Endothelial cell of umbilical vein (primary cell): ENCODE measurements around the gene SLC34A1. TPM values are rescaled to one million over a fixed set of nuclear protein-coding genes. Genes with fewer than 3 reads are reported as not detected.

Experiments
- BruUV-seq: library from RNA; stranded (reverse); fragments of 400-500 nt; replicated peaks from 2 replicates; lab custom pipeline; 2021; lab: Mats Ljungman, UMichigan
- CTCF ChIA-PET: fragments of 300-600, 350-600 bp; sonication (Branson Sonifier 250); formaldehyde crosslinking; loops from one replicate; lab custom pipeline; 2021; ENCODE audit warnings: antibody characterized with exemption, inconsistent platforms; lab: Charles Lee
- POLR2A ChIA-PET: fragments of 300-600, 350-600 bp; sonication (Branson Sonifier 250); formaldehyde crosslinking; loops from one replicate; lab custom pipeline; 2021; ENCODE audit warnings: antibody characterized with exemption, inconsistent platforms; lab: Charles Lee
- DNase-seq: peaks from one replicate; pipeline ENCODE4 v3.0.0-alpha.2; 2011; ENCODE audit warnings: low read depth, low spot score
- FAIRE-seq: peaks from 2 replicates; lab custom pipeline; 2011; peaks lifted over from hg19 to GRCh38; lab: Jason Lieb, UNC
- H2AFZ ChIP-seq: 2 replicates; pipeline ENCODE4 v1.6.0; 2012; ENCODE audit warnings: low read depth, low read length, control low read depth, inconsistent platforms
- H3K27ac ChIP-seq: 2 replicates; pipeline ENCODE4 v1.5.1; 2011; ENCODE audit warnings: low read depth, mild to moderate bottlenecking, control low read depth, low read length, moderate library complexity; ENCODE audit not compliant: insufficient read depth
- H3K27me3 ChIP-seq, 2 experiments: 2 replicates each; pipeline versions ENCODE4 v1.6.0 to v1.6.1; 2011; ENCODE audit warnings: low read length in 2 of 2, mixed read lengths in 1 of 2; ENCODE audit not compliant: control insufficient read depth in 2 of 2, insufficient read depth in 2 of 2
- H3K36me3 ChIP-seq, 2 experiments: 2 replicates in 1 of 2; 3 replicates in 1 of 2; pipeline ENCODE4 v1.5.1; 2011; ENCODE audit warnings: low read length in 2 of 2, mild to moderate bottlenecking in 1 of 2, moderate library complexity in 1 of 2; ENCODE audit not compliant: control insufficient read depth in 2 of 2, insufficient read depth in 2 of 2; ENCODE audit errors: extremely low read depth in 1 of 2
- H3K4me1 ChIP-seq: 3 replicates; pipeline ENCODE4 v1.5.1; 2011; ENCODE audit warnings: mild to moderate bottlenecking, low read length; ENCODE audit not compliant: control insufficient read depth, insufficient read depth; ENCODE audit errors: extremely low read depth
- H3K4me2 ChIP-seq: 2 replicates; pipeline ENCODE4 v1.6.1; 2011; ENCODE audit warnings: low read length, control low read depth, mixed read lengths; ENCODE audit not compliant: insufficient read depth
- H3K4me3 ChIP-seq, 3 experiments: fragments of 200-600 bp in 1 of 3; sonication (generic), shearing (Covaris generic) in 1 of 3; replicated peaks in 1 of 3; 2 replicates each; pipeline ENCODE4 v1.5.1; 2011 to 2016; ENCODE audit warnings: control low read depth in 3 of 3, low read length in 3 of 3, mild to moderate bottlenecking in 2 of 3, inconsistent platforms in 1 of 3, low read depth in 1 of 3, moderate library complexity in 1 of 3; ENCODE audit not compliant: insufficient read depth in 1 of 3
- H3K79me2 ChIP-seq: 2 replicates; pipeline ENCODE4 v1.6.0; 2012; ENCODE audit warnings: low read length, inconsistent platforms; ENCODE audit not compliant: control insufficient read depth, insufficient read depth
- H3K9ac ChIP-seq: replicated peaks from 2 replicates; pipeline ENCODE3; 2011; ENCODE audit warnings: low read length, control low read depth; ENCODE audit not compliant: insufficient read depth; ENCODE audit errors: extremely low read depth
- H3K9me1 ChIP-seq: replicated peaks from 3 replicates; pipeline ENCODE4 v1.6.0; 2011; ENCODE audit warnings: mild to moderate bottlenecking, low read length; ENCODE audit not compliant: control insufficient read depth, insufficient read depth; ENCODE audit errors: extremely low read depth
- H3K9me3 ChIP-seq: replicated peaks from 2 replicates; pipeline ENCODE4 v1.5.1; 2012; ENCODE audit warnings: low read length, inconsistent platforms; ENCODE audit not compliant: control insufficient read depth, insufficient read depth
- H4K20me1 ChIP-seq: replicated peaks from 2 replicates; pipeline ENCODE3; 2011; ENCODE audit warnings: mild to moderate bottlenecking, low read length; ENCODE audit not compliant: control insufficient read depth, insufficient read depth; ENCODE audit errors: extremely low read depth
- CTCF ChIP-seq, 2 donors: IDR thresholded peaks; 1 replicate in 1 of 2; 2 replicates in 1 of 2; pipeline ENCODE4 v1.5.1; 2011; ENCODE audit warnings: low read length in 2 of 2, mild to moderate bottlenecking in 2 of 2, moderate library complexity in 2 of 2, control low read depth in 1 of 2, inconsistent platforms in 1 of 2, low read depth in 1 of 2; ENCODE audit not compliant: insufficient read depth in 1 of 2; ENCODE audit errors: extremely low read depth in 1 of 2
- EZH2 ChIP-seq: IDR thresholded peaks from 2 replicates; pipeline ENCODE4 v1.6.1; 2012; ENCODE audit warnings: borderline replicate concordance, low read depth, mild to moderate bottlenecking, moderate library complexity, low read length, inconsistent platforms; ENCODE audit not compliant: severe bottlenecking
- FOS ChIP-seq: IDR thresholded peaks from 2 replicates; pipeline ENCODE4 v1.6.1; 2011; ENCODE audit warnings: mild to moderate bottlenecking, low read length, moderate library complexity, borderline replicate concordance; ENCODE audit not compliant: insufficient read depth
- GATA2 ChIP-seq: IDR thresholded peaks from 2 replicates; pipeline ENCODE4 v1.7.0; 2011; ENCODE audit warnings: low read depth, mild to moderate bottlenecking, moderate library complexity, mixed read lengths, low read length; ENCODE audit not compliant: insufficient read length, insufficient read depth
- JUN ChIP-seq: IDR thresholded peaks from 2 replicates; pipeline ENCODE4 v1.6.1; 2011; ENCODE audit warnings: borderline replicate concordance, low read depth; ENCODE audit not compliant: insufficient read length, insufficient read depth
- MYC ChIP-seq: IDR thresholded peaks from one replicate; pipeline ENCODE4 v1.6.1; 2011; ENCODE audit warnings: mild to moderate bottlenecking, low read depth, low read length
- POLR2A ChIP-seq: IDR thresholded peaks from 2 replicates; pipeline ENCODE4 v1.6.1; 2012; ENCODE audit warnings: low read depth, mild to moderate bottlenecking, control low read depth, low read length
- POLR2AphosphoS5 ChIP-seq: IDR thresholded peaks from 2 replicates; pipeline ENCODE4 v1.6.1; 2012; ENCODE audit warnings: low read depth, mild to moderate bottlenecking, control low read depth, low read length, moderate library complexity; ENCODE audit not compliant: insufficient read depth
- dilution Hi-C: fragments of 300-500 bp; cut with MboI; formaldehyde crosslinking; loops from one replicate; pipeline ENCODE4 v1.15.0; 2019; ENCODE audit warnings: low sequenced_read_pairs; ENCODE audit not compliant: extremely low pct_ligation_motif_present
- intact Hi-C: fragments of 100-400 bp; cut with micrococcal nuclease; formaldehyde crosslinking; loops from one replicate; pipeline ENCODE4 v1.10.0; 2022
- polyA plus RNA-seq, 4 experiments: library from polyadenylated mRNA; depleted of rRNA in 3 of 4; stranded (reverse) in 3 of 4; unstranded in 1 of 4; fragments of >200 nt; gene quantifications; 2 replicates each; pipeline versions ENCODE4 v1.2.1 to v1.2.3, GENCODE V29; 2011 to 2012; ENCODE audit warnings: missing spikeins in 1 of 4
- total RNA-seq: library from RNA; stranded (reverse); gene quantifications from 2 replicates; pipeline ENCODE4 v1.2.3, GENCODE V29; 2021
- TF ChIP-seq, protein P1 (sequence below): IDR thresholded peaks from 2 replicates; pipeline ENCODE4 v1.6.1; 2011; ENCODE audit not compliant: insufficient read depth, insufficient read length

Gene SLC34A1
- total and polyA plus RNA-seq, 2 donors (not counting 3 experiments of a cell fraction or from before 2014, with no cell fraction given), result not detected

DNA sequence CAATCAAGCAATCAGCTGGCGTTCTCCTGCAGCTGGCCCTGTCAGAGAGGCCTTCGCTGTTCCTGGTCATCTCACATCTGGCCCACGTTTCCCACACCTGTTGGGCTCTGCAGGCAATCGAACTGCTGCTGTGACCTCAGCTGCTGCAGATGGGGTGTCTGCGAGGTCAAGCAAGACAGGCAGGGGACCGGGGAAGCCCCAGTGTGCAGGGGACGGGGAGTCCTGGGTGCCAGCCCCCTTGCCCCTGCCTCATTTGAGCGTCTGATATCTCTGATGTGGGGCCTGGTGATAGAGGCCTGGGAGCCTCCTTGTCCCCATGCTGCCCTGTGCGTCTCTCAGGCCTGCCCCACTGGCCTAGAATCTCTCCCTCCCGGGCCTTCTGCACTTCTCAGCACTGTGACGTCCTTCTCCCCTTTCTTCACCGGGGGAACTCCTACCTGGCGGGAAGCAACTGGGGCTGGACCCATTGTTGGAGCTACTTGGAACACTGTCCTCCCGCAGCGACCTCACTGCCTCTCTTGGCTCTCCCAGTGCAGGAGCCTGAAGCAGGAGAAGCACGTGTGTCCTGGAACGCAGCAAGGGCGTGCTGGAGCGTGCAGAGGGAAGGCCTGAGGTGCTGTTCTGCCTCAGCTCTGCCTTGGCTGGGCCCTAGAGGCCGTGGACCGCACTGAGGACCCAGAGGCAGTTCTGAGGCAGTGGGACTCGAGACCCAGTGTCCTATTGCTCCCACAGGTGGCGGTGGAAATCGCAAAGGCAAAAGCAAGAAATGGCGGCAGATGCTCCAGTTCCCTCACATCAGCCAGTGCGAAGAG, 46.1 kb downstream of the SLC34A1 start:
- Histone ChIP-seq H3K79me2 (peaks cover 27% of the 10 kb centered on the region), H3K4me2 (no peak overlapping the region), H3K4me3 (no peak overlapping the region), H3K36me3 (peaks cover 11 to 27% of the 10 kb centered on the region in 2 experiments), H2AFZ (no peak overlapping the region), H3K9me3 (no peaks in the 10 kb centered on the region), H4K20me1 (no peaks in the 10 kb centered on the region), H3K9ac (no peak overlapping the region), H3K4me1 (peaks cover 12% of the 10 kb centered on the region), H3K27me3 (no peaks in the 10 kb centered on the region), H3K27ac (no peak overlapping the region), H3K9me1 (no peaks in the 10 kb centered on the region)
- TF ChIP-seq POLR2A (no peak), POLR2AphosphoS5 (no peak), GATA2 (no peak), JUN (no peak), FOS (no peak), MYC (no peak)
- DNase-seq (no peak), FAIRE-seq (no peak)
- POLR2A ChIA-PET, result no interaction called here
- BruUV-seq, result no TSS peak
- intact Hi-C loops, result no loop called here
- dilution Hi-C loops, result no loop called here
- CTCF ChIA-PET, result interaction anchor here (0.8 to 1.6 kb wide), 4 partner anchors 9 to 40 kb away, joined by 3 read pairs; partner anchors contain the start of gene F12

DNA sequence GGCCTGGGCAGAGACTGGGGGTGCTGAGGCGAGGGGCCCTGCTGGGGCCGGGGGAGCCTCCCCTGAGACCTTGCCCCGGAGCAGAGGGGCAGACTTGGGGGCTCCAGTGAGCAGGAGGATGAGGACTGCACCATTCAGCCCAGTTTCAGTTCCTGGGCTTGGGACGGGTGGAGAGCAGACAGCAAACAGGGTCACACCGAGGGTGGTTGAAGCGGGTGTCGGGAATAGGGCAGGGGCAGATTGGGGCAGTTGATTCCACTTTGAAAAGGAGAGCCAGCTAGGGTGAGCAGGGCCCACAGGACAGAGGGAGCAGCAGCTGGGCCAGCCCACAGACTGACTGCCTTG, 46.7 kb downstream of the SLC34A1 start:
- POLR2A ChIA-PET, result no interaction called here
- Histone ChIP-seq H3K4me1 (peaks cover 8% of the 10 kb centered on the region), H3K79me2 (peaks cover 27% of the 10 kb centered on the region), H3K4me3 (no peak overlapping the region), H2AFZ (no peak overlapping the region), H3K27me3 (no peaks in the 10 kb centered on the region), H3K4me2 (no peak overlapping the region), H4K20me1 (no peaks in the 10 kb centered on the region), H3K27ac (no peak overlapping the region), H3K36me3 (peaks cover 11 to 29% of the 10 kb centered on the region in 2 experiments), H3K9ac (no peak overlapping the region), H3K9me3 (no peaks in the 10 kb centered on the region), H3K9me1 (no peaks in the 10 kb centered on the region)
- dilution Hi-C loops (no loop called here), intact Hi-C loops (no loop called here)
- CTCF ChIA-PET, result interaction anchor here (1.0 to 1.6 kb wide), 3 partner anchors 8 to 27 kb away, joined by 3 read pairs; partner anchors contain the start of gene F12
- no TSS peak for BruUV-seq
- FAIRE-seq (no peak), DNase-seq (no peak)
- TF ChIP-seq, protein P1, sequence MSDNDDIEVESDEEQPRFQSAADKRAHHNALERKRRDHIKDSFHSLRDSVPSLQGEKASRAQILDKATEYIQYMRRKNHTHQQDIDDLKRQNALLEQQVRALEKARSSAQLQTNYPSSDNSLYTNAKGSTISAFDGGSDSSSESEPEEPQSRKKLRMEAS, result no peak
- TF ChIP-seq CTCF (IDR thresholded peaks at IDR 0.05; ENCODE audit: extremely low read depth in 1 of 2, insufficient read depth in 1 of 2, low read depth in 1 of 2, low read length in 2 of 2) (no peak), POLR2AphosphoS5 (no peak), FOS (no peak), MYC (no peak), EZH2 (no peak), JUN (no peak), POLR2A (no peak), GATA2 (no peak)
